Astrocyte (in vitro differentiated cells and primary cell): Measurements from ENCODE around the gene C11orf42.

Source experiments
- EZH2 ChIP-seq: IDR thresholded peaks from 2 replicates; pipeline ENCODE4 v1.6.1; 2012; ENCODE audit warnings: mild to moderate bottlenecking, low read length, inconsistent platforms; ENCODE audit not compliant: insufficient read depth
- TF ChIP-seq, protein P1 (sequence below): IDR thresholded peaks from 2 replicates; pipeline ENCODE4 v1.5.1; 2011; ENCODE audit warnings: low read depth, mild to moderate bottlenecking, inconsistent platforms, low read length, moderate library complexity; ENCODE audit not compliant: insufficient read depth

DNA sequence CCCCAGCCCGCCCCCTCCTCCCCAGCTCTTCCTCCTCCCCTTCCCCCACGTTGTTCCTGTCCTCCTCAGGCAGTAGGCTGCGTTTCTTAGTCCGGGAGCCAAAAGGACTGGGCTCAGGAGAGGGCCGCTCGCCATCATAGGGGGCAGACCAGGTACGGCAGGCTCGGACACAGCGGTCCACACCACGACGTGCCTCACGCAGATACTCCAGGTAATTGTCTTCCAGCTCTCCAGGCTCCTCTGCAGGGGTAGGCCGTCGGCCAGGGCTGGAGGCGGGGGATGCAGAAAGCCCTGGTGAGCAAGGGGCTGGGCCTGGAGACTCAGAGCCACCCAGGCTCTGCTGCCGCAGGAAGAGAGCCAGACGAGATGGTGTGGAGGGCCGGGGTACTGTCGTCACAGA lies 12.4 kb downstream of the C11orf42 start:
- TF ChIP-seq EZH2 = no peak
- TF ChIP-seq, protein P1, sequence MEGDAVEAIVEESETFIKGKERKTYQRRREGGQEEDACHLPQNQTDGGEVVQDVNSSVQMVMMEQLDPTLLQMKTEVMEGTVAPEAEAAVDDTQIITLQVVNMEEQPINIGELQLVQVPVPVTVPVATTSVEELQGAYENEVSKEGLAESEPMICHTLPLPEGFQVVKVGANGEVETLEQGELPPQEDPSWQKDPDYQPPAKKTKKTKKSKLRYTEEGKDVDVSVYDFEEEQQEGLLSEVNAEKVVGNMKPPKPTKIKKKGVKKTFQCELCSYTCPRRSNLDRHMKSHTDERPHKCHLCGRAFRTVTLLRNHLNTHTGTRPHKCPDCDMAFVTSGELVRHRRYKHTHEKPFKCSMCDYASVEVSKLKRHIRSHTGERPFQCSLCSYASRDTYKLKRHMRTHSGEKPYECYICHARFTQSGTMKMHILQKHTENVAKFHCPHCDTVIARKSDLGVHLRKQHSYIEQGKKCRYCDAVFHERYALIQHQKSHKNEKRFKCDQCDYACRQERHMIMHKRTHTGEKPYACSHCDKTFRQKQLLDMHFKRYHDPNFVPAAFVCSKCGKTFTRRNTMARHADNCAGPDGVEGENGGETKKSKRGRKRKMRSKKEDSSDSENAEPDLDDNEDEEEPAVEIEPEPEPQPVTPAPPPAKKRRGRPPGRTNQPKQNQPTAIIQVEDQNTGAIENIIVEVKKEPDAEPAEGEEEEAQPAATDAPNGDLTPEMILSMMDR = no peak
